B cell (primary cell): ENCODE results near the gene MSX1. TPM values are rescaled to one million over a fixed set of nuclear protein-coding genes. Genes with fewer than 3 reads are reported as not detected.

Source experiments
- ATAC-seq: fragments of 200-7000 bp; cut with Tn5 transposase; one replicate; pipeline ENCODE4 v1.10.0; 2021; ENCODE audit warnings: low read depth, mild to moderate bottlenecking, moderate number of reproducible peaks, moderate library complexity
- CTCF ChIA-PET: fragments of 350-600 bp; sonication (Branson Sonifier 250); formaldehyde crosslinking; loops from one replicate; lab custom pipeline; 2021; ENCODE audit warnings: antibody characterized with exemption, inconsistent platforms; lab: Charles Lee
- POLR2A ChIA-PET: fragments of 350-600 bp; sonication (Branson Sonifier 250); formaldehyde crosslinking; loops from one replicate; lab custom pipeline; 2021; ENCODE audit warnings: antibody characterized with exemption; lab: Charles Lee
- DNase-seq: peaks from one replicate; pipeline ENCODE4 v3.0.0; 2013
- H2AFZ ChIP-seq: 2 replicates; pipeline ENCODE4 v1.6.1; 2012; ENCODE audit warnings: mild to moderate bottlenecking, low read depth, low read length; ENCODE audit not compliant: insufficient read depth, poor library complexity, severe bottlenecking
- H3K27ac ChIP-seq, 2 donors: 1 replicate in 1 of 2; 2 replicates in 1 of 2; pipeline ENCODE4 v1.5.1; 2012 to 2013; ENCODE audit warnings: low read length in 2 of 2, mild to moderate bottlenecking in 2 of 2, moderate library complexity in 1 of 2
- H3K27me3 ChIP-seq, 4 experiments: fragments of 200-600 bp in 1 of 4; sonication (generic) in 1 of 4; replicated peaks in 1 of 4; 1 replicate in 2 of 4; 2 replicates in 2 of 4; pipeline versions ENCODE4 v1.6.1 to v1.7.0; 2013 to 2016; ENCODE audit warnings: low read length in 3 of 4, mild to moderate bottlenecking in 2 of 4, mixed read lengths in 1 of 4, moderate library complexity in 1 of 4; ENCODE audit not compliant: insufficient read depth in 4 of 4, control insufficient read depth in 3 of 4; ENCODE audit errors: control extremely low read depth in 1 of 4
- H3K36me3 ChIP-seq, 2 experiments: replicated peaks in 1 of 2; 1 replicate in 1 of 2; 2 replicates in 1 of 2; pipeline versions ENCODE4 v1.6.1 to v1.7.1; 2013; ENCODE audit warnings: low read length in 1 of 2; ENCODE audit not compliant: insufficient read depth in 2 of 2, control insufficient read depth in 1 of 2; ENCODE audit errors: control extremely low read depth in 1 of 2, extremely low read depth in 1 of 2
- H3K4me1 ChIP-seq, 2 donors: fragments of 200-600 bp in 1 of 2; sonication (generic) in 1 of 2; 1 replicate in 1 of 2; 2 replicates in 1 of 2; pipeline versions ENCODE4 v1.5.1 to v1.6.1; 2013 to 2017; ENCODE audit warnings: low read length in 2 of 2; ENCODE audit not compliant: control insufficient read depth in 2 of 2, insufficient read depth in 2 of 2
- H3K4me2 ChIP-seq: replicated peaks from 2 replicates; pipeline ENCODE3; 2012; ENCODE audit warnings: mild to moderate bottlenecking, low read depth, low read length; ENCODE audit not compliant: poor library complexity, severe bottlenecking
- H3K4me3 ChIP-seq, 5 experiments: fragments of 200-600 bp in 1 of 5; sonication (generic) in 1 of 5; 1 replicate in 3 of 5; 2 replicates in 2 of 5; pipeline versions ENCODE4 v1.5.1 to v1.7.0; 2011 to 2016; ENCODE audit warnings: low read length in 4 of 5, mild to moderate bottlenecking in 4 of 5, low read depth in 2 of 5, control low read depth in 1 of 5, moderate library complexity in 1 of 5; ENCODE audit not compliant: insufficient read depth in 1 of 5; ENCODE audit errors: control extremely low read depth in 1 of 5, extremely low read depth in 1 of 5
- H3K79me2 ChIP-seq: fragments of 200-600 bp; sonication (generic); one replicate; pipeline ENCODE4 v1.6.0; 2016; ENCODE audit warnings: low read length; ENCODE audit not compliant: control insufficient read depth, insufficient read depth
- H3K9ac ChIP-seq: fragments of 200-600 bp; sonication (generic); 2 replicates; pipeline ENCODE4 v1.6.1; 2017; ENCODE audit warnings: mild to moderate bottlenecking, low read length, moderate library complexity
- H3K9me3 ChIP-seq, 3 donors: one replicate each; pipeline versions ENCODE4 v1.6.1 to v1.7.1; 2013; ENCODE audit warnings: low read length in 2 of 3; ENCODE audit not compliant: control insufficient read depth in 2 of 3, insufficient read depth in 1 of 3; ENCODE audit errors: control extremely low read depth in 1 of 3
- H4K20me1 ChIP-seq: 2 replicates; pipeline ENCODE4 v1.6.0; 2012; ENCODE audit warnings: mild to moderate bottlenecking, low read length; ENCODE audit not compliant: insufficient read depth, control insufficient read depth, poor library complexity, severe bottlenecking
- H3K27ac Mint-ChIP-seq: one replicate; pipeline ENCODE4 v1.8.0; 2021; ENCODE audit warnings: mixed read lengths
- H3K27me3 Mint-ChIP-seq: one replicate; pipeline ENCODE4 v1.8.0; 2021; ENCODE audit warnings: mixed read lengths
- H3K4me1 Mint-ChIP-seq: one replicate; pipeline ENCODE4 v1.8.0; 2021; ENCODE audit warnings: mixed read lengths
- H3K4me3 Mint-ChIP-seq: one replicate; pipeline ENCODE4 v1.8.0; 2021; ENCODE audit warnings: mixed read lengths
- H3K9me3 Mint-ChIP-seq: one replicate; pipeline ENCODE4 v1.8.0; 2022; ENCODE audit warnings: mixed read lengths; ENCODE audit not compliant: insufficient read depth
- EZH2 ChIP-seq: IDR thresholded peaks from 2 replicates; pipeline ENCODE4 v1.6.1; 2012; ENCODE audit warnings: borderline replicate concordance, low read depth, mild to moderate bottlenecking, moderate library complexity, low read length; ENCODE audit not compliant: insufficient read depth, poor library complexity, severe bottlenecking
- WGBS: methylation state at CpG from one replicate; pipeline ENCODE4 v1.1.5; 2013; ENCODE audit warnings: missing lambda C conversion rate; ENCODE audit not compliant: insufficient coverage; 5-methylcytosine and 5-hydroxymethylcytosine counted together
- intact Hi-C: fragments of 100-400 bp; cut with micrococcal nuclease; formaldehyde crosslinking; loops from one replicate; pipeline ENCODE4 v1.10.0; 2022
- polyA plus RNA-seq: library from polyadenylated mRNA; depleted of rRNA; stranded (reverse); fragments of >200 nt; gene quantifications from 2 replicates; pipeline ENCODE4 v1.2.3, GENCODE V29; 2012
- total RNA-seq, 2 donors: library from RNA; stranded (reverse); fragments of 120-200 nt in 1 of 2; gene quantifications; 1 replicate in 1 of 2; 2 replicates in 1 of 2; pipeline versions ENCODE4 v1.2.3 to v1.2.4, GENCODE V29; 2013 to 2022
- TF ChIP-seq, protein P1 (sequence below): fragments of 200-600 bp; IDR thresholded peaks from one replicate; pipeline ENCODE4 v1.8.0; 2022; ENCODE audit warnings: antibody characterized with exemption, mild to moderate bottlenecking

The MSX1 gene
- total and polyA plus RNA-seq, 2 donors (not counting 1 experiment from before 2014, with no cell fraction given), result 0.09 TPM; not detected in 1

DNA sequence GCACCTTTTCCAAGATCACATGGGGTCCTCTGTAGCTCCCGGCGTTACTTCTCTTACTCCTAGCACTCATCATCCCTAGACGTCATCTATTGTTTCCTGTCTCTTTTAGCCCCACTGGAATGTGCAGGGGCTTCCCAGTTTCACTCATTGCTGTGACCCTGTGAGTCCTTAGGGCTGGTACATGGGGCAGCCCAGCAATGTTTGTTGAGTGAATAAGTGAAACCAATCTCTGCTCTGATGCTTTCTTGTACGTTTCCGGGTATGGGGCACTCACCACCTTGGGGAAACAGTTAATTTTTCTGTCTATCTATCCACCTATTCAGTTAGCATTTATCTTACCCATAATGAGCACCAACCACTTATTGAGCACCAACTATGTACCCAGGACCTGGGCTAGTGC, 16.1 kb downstream of the MSX1 start:
- ChIA-PET CTCF (no interaction called here), POLR2A (interaction anchor here (0.7 kb wide), 1 partner anchor 68 kb away, joined by 3 read pairs; no protein-coding TSS in a partner anchor)
- Mint-ChIP-seq H3K4me1 (peaks cover 8% of the 10 kb centered on the region), H3K27me3 (peaks cover 70% of the 10 kb centered on the region), H3K27ac (no peak overlapping the region), H3K4me3 (no peak overlapping the region), H3K9me3 (no peaks in the 10 kb centered on the region)
- Histone ChIP-seq H3K79me2 (no peaks in the 10 kb centered on the region), H3K4me1 (peaks cover 13 to 25% of the 10 kb centered on the region in 2 donors), H3K9me3 (peaks cover 0 to 41% (median 14%) of the 10 kb centered on the region in 3 donors), H3K27ac (no peak overlapping the region), H2AFZ (no peak overlapping the region), H3K27me3 (peaks cover 0 to 70% (median 54%) of the 10 kb centered on the region in 4 experiments), H4K20me1 (no peaks in the 10 kb centered on the region), H3K4me3 (no peak overlapping the region), H3K36me3 (no peaks in the 10 kb centered on the region), H3K9ac (no peak overlapping the region), H3K4me2 (no peak overlapping the region)
- TF ChIP-seq, protein P1, sequence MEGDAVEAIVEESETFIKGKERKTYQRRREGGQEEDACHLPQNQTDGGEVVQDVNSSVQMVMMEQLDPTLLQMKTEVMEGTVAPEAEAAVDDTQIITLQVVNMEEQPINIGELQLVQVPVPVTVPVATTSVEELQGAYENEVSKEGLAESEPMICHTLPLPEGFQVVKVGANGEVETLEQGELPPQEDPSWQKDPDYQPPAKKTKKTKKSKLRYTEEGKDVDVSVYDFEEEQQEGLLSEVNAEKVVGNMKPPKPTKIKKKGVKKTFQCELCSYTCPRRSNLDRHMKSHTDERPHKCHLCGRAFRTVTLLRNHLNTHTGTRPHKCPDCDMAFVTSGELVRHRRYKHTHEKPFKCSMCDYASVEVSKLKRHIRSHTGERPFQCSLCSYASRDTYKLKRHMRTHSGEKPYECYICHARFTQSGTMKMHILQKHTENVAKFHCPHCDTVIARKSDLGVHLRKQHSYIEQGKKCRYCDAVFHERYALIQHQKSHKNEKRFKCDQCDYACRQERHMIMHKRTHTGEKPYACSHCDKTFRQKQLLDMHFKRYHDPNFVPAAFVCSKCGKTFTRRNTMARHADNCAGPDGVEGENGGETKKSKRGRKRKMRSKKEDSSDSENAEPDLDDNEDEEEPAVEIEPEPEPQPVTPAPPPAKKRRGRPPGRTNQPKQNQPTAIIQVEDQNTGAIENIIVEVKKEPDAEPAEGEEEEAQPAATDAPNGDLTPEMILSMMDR, result no peak
- TF ChIP-seq EZH2, result no peak
- intact Hi-C loops, result no loop called here
- 60% methylated on average over 5 of the region's 5 CpGs for whole genome bisulfite sequencing
- no peak for ATAC-seq
- no peak for DNase-seq

GRCh38 chr4:4876945-4877661, 17.6 kb downstream of the MSX1 start:
- ATAC-seq (no peak), DNase-seq (no peak)
- no peak overlapping the region for H3K4me3 Mint-ChIP-seq
- H3K4me1 ChIP-seq, result peaks cover 2 to 13% of the 10 kb centered on the region in 2 donors
- intact Hi-C loops, result no loop called here
- peaks cover 0 to 26% (median 4%) of the 10 kb centered on the region in 3 donors for H3K9me3 ChIP-seq
- ChIA-PET POLR2A (no interaction called here), CTCF (no interaction called here)
- H3K4me2 ChIP-seq, result no peak overlapping the region
- H3K9me3 Mint-ChIP-seq, result no peaks in the 10 kb centered on the region
- peaks cover 3% of the 10 kb centered on the region for H3K4me1 Mint-ChIP-seq
- H3K27me3 ChIP-seq, result peaks cover 0 to 60% (median 43%) of the 10 kb centered on the region in 4 experiments
- H3K27ac Mint-ChIP-seq, result no peak overlapping the region
- no peak overlapping the region for H3K4me3 ChIP-seq
- H2AFZ ChIP-seq, result no peak overlapping the region
- no peaks in the 10 kb centered on the region for H3K79me2 ChIP-seq
- no peaks in the 10 kb centered on the region for H4K20me1 ChIP-seq
- 85% methylated on average over 10 of the region's 12 CpGs for WGBS
- no peak overlapping the region for H3K9ac ChIP-seq
- H3K27me3 Mint-ChIP-seq, result peaks cover 72% of the 10 kb centered on the region
- no peak overlapping the region for H3K27ac ChIP-seq
- no peak for TF ChIP-seq EZH2
- TF ChIP-seq, protein P1, result no peak
- no peaks in the 10 kb centered on the region for H3K36me3 ChIP-seq
